Activated naive CD4-positive, alpha-beta T cell treated with anti-CD3 and anti-CD28 coated beads for 36 hours (primary cell): Measurements from ENCODE around the gene RASGRP3. TPM values are rescaled to one million over a fixed set of nuclear protein-coding genes. Genes with fewer than 3 reads are reported as not detected.

Source experiments
- CTCF ChIA-PET: fragments of 350-600 bp; sonication (Branson Sonifier 250); formaldehyde crosslinking; loops from one replicate; lab custom pipeline; 2021; ENCODE audit warnings: antibody characterized with exemption; lab: Charles Lee
- DNase-seq: peaks from one replicate; pipeline ENCODE4 v3.0.0-alpha.2; 2020
- H3K27ac Mint-ChIP-seq: one replicate; pipeline ENCODE4 v1.8.0; 2021; ENCODE audit warnings: mild to moderate bottlenecking, mixed read lengths
- H3K27me3 Mint-ChIP-seq: one replicate; pipeline ENCODE4 v1.8.0; 2021; ENCODE audit warnings: low read depth, mixed read lengths
- H3K36me3 Mint-ChIP-seq: one replicate; pipeline ENCODE4 v1.8.0; 2021; ENCODE audit warnings: low read depth, mixed read lengths
- H3K4me1 Mint-ChIP-seq: one replicate; pipeline ENCODE4 v1.8.0; 2021; ENCODE audit warnings: low read depth, mixed read lengths
- H3K4me3 Mint-ChIP-seq: one replicate; pipeline ENCODE4 v1.8.0; 2021; ENCODE audit warnings: mild to moderate bottlenecking, moderate library complexity, mixed read lengths
- H3K9me3 Mint-ChIP-seq: one replicate; pipeline ENCODE4 v1.8.0; 2021; ENCODE audit warnings: mixed read lengths
- intact Hi-C: fragments of 100-400 bp; cut with micrococcal nuclease; formaldehyde crosslinking; loops from one replicate; pipeline ENCODE4 v1.15.1; 2023
- total RNA-seq, 2 experiments: library from RNA; stranded (reverse); gene quantifications; one replicate each; pipeline ENCODE4 v1.2.3, GENCODE V29; 2021

Gene RASGRP3
- total RNA-seq, 2 experiments from 2014 or later: 1.9 to 2.3 TPM

DNA sequence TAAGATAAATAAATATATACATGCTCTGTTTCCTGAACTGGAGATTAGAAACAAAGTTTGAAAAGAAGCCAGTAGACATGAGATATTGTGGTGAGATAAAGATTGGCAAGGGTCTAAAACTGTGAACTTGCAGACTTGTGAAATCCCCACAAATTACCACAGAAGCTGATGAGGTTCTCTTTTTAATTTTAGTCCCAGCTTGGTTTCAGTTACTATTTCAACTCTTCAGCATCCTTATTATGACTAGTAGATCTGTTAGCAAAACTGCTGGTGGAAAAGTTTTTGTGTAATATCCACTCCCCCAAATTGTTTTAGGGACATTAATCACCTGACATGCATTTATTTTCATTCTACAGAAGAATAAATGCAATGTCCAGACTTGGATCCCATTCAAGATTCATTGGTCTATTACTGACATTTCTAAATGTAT is 20.8 kb downstream of the RASGRP3 start:
- peaks cover 5% of the 10 kb centered on the region for H3K27me3 Mint-ChIP-seq
- H3K9me3 Mint-ChIP-seq: no peaks in the 10 kb centered on the region
- H3K27ac Mint-ChIP-seq: no peak overlapping the region
- intact Hi-C loops: loop anchor here (1.0 kb wide), 3 partner anchors 9 to 21 kb away; partner anchors contain the start of gene RASGRP3
- DNase-seq: no peak
- H3K4me1 Mint-ChIP-seq: peaks cover 18% of the 10 kb centered on the region
- CTCF ChIA-PET: interaction anchor here (0.6 to 0.7 kb wide), 2 partner anchors 21 to 1422 kb away, joined by 3 read pairs; no protein-coding TSS in a partner anchor
- H3K36me3 Mint-ChIP-seq: no peaks in the 10 kb centered on the region
- H3K4me3 Mint-ChIP-seq: no peak overlapping the region

GRCh38 chr2:33498291-33498956 is 22.0 kb downstream of the RASGRP3 start:
- peaks cover 18% of the 10 kb centered on the region for H3K4me1 Mint-ChIP-seq
- CTCF ChIA-PET: no interaction called here
- H3K27me3 Mint-ChIP-seq: peaks cover under 1% of the 10 kb centered on the region
- no peaks in the 10 kb centered on the region for H3K36me3 Mint-ChIP-seq
- no peak overlapping the region for H3K27ac Mint-ChIP-seq
- no peak for DNase-seq
- no peak overlapping the region for H3K4me3 Mint-ChIP-seq
- no peaks in the 10 kb centered on the region for H3K9me3 Mint-ChIP-seq
- intact Hi-C loops: no loop called here

- H3K36me3 Mint-ChIP-seq: no peaks in the 10 kb centered on the region
- CTCF ChIA-PET: no interaction called here
- DNase-seq: no peak
- peaks cover 16% of the 10 kb centered on the region for H3K4me1 Mint-ChIP-seq
- H3K9me3 Mint-ChIP-seq: no peaks in the 10 kb centered on the region
- intact Hi-C loops: no loop called here
- H3K27ac Mint-ChIP-seq: no peak overlapping the region
- no peak overlapping the region for H3K4me3 Mint-ChIP-seq
- no peaks in the 10 kb centered on the region for H3K27me3 Mint-ChIP-seq
These were observed 23.7 kb downstream of the RASGRP3 start for GRCh38 chr2:33500177-33500576.

GRCh38 chr2:33502025-33502424 is 25.6 kb downstream of the RASGRP3 start:
- H3K36me3 Mint-ChIP-seq: no peaks in the 10 kb centered on the region
- no peak overlapping the region for H3K4me3 Mint-ChIP-seq
- no peak overlapping the region for H3K27ac Mint-ChIP-seq
- peaks cover 10% of the 10 kb centered on the region for H3K4me1 Mint-ChIP-seq
- intact Hi-C loops: no loop called here
- H3K9me3 Mint-ChIP-seq: no peaks in the 10 kb centered on the region
- no peaks in the 10 kb centered on the region for H3K27me3 Mint-ChIP-seq
- DNase-seq: no peak
- CTCF ChIA-PET: no interaction called here

- no peaks in the 10 kb centered on the region for H3K27me3 Mint-ChIP-seq
- peaks cover 3% of the 10 kb centered on the region for H3K4me1 Mint-ChIP-seq
- intact Hi-C loops: no loop called here
- H3K4me3 Mint-ChIP-seq: no peak overlapping the region
- DNase-seq: no peak
- CTCF ChIA-PET: no interaction called here
- H3K9me3 Mint-ChIP-seq: no peaks in the 10 kb centered on the region
- H3K36me3 Mint-ChIP-seq: no peaks in the 10 kb centered on the region
- H3K27ac Mint-ChIP-seq: no peak overlapping the region
These were observed 26.6 kb downstream of the RASGRP3 start for GRCh38 chr2:33503002-33503401.

DNA sequence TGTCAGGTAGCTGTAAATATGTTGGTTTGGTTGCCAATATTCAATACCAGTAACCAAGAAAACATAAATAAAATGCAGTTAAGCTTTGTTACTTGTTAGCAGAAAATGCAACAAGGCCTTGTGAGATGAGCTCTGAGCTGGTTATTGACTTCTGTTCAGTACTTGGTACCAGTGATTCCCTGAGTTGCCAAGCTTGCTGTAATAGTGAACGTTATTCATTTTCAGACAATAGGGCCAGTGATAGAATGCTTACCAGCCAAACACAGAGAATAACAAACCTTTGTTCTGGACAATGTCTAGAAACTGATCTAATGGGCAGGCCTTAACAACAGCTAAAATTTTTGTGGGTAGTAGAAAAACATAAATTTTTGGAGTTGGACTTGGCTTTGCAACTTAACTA is 29.5 kb downstream of the RASGRP3 start:
- H3K36me3 Mint-ChIP-seq: no peaks in the 10 kb centered on the region
- CTCF ChIA-PET: no interaction called here
- H3K27ac Mint-ChIP-seq: no peak overlapping the region
- DNase-seq: no peak
- H3K9me3 Mint-ChIP-seq: no peaks in the 10 kb centered on the region
- no peaks in the 10 kb centered on the region for H3K27me3 Mint-ChIP-seq
- intact Hi-C loops: no loop called here
- H3K4me3 Mint-ChIP-seq: no peak overlapping the region
- H3K4me1 Mint-ChIP-seq: no peaks in the 10 kb centered on the region

DNA sequence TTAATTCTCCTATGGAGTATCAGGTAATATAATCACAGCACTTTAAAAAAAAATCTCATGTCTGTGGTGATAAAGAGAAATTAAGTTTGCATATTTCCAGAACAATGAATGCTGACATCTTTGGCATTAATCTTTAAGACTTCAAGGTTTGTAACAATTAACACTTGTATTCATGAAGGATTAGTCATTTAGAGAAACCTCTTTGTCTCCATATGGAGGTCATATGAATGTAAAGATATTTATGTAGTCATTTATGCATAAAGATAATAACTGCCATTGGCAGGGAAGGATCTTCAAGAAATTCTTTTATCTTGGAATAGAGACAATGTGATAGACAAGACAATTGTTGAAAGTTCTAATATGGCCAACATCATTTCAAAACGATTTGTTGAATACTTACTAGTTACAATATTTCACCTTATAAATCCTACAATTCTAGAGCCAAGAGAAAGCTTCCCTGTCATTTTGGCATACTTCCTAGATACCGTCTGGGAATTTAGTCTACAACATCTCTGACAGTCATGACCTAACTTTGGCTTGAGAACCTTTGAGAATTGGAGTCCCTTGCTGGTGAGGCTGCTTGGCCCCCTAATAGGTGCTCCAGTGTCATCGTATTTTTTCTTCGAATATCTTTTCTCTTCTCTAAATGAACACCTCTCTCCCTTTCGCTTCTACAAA is 33.6 kb downstream of the RASGRP3 start:
- DNase-seq: no peak
- Mint-ChIP-seq H3K4me1 (no peaks in the 10 kb centered on the region), H3K36me3 (peaks cover under 1% of the 10 kb centered on the region), H3K4me3 (no peak overlapping the region), H3K27me3 (no peaks in the 10 kb centered on the region), H3K9me3 (no peaks in the 10 kb centered on the region), H3K27ac (no peak overlapping the region)
- intact Hi-C loops: no loop called here
- CTCF ChIA-PET: no interaction called here

DNA sequence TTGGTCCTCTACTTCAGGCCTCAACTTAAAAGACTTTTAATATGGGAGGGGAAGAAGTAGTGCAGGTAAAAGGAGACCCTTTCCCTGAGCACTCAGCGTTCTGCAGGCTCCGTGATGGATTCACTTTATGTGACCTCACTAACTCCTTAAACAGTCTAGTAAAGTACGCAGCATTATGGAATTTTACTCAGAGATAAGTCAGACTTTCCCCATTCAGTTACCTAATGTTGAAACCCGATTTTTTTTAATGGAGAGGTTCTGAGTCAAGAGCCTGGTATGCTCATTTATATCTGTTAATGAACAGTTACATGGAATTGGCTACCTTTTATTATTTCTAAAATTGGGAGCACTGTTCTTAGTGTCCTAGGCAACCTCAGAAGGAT is 34.1 kb downstream of the RASGRP3 start:
- Mint-ChIP-seq H3K27me3 (no peaks in the 10 kb centered on the region), H3K27ac (no peak overlapping the region), H3K9me3 (no peaks in the 10 kb centered on the region), H3K4me3 (no peak overlapping the region), H3K4me1 (no peaks in the 10 kb centered on the region), H3K36me3 (peaks cover 6% of the 10 kb centered on the region)
- intact Hi-C loops: no loop called here
- no peak for DNase-seq
- CTCF ChIA-PET: no interaction called here

DNA sequence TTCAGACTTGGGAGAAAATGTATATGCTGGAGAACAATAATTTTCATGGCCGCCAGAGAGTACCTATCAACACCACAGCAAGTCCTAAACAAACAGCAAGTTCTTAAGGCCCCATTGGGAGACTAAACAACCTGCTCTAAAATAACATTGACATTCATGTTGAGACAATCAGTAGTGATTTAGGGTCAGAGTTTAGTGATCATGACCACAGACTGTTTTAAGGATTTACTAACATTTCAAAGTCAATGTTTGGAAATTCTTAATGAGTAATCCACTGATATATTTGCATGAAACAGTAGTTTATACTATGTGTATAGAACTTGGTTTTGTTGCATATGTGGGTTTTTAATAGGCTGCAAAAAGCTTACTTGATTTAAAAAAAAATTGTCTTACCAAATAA is 34.7 kb downstream of the RASGRP3 start:
- no peak for DNase-seq

DNA sequence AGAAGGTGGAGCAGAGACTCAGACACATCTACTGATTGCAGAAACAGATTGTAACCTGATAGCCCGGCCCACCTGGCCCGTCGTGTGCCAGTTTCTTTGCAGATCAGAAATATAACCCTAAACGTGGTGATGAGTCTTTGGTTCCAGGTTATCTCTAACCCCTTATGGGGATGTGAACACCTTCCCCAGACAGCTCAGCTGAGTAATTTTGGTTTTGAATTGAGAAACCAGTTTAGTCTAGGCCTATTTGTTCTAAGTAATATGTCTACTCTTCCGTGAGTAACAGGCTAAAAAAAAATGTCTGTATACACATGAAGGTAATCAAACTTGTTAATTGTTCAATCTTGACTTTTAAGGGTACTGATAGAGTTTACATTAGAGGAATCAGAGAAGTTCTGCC is 35.7 kb downstream of the RASGRP3 start:
- no peaks in the 10 kb centered on the region for H3K4me1 Mint-ChIP-seq
- CTCF ChIA-PET: no interaction called here
- H3K36me3 Mint-ChIP-seq: peaks cover 6% of the 10 kb centered on the region
- no peaks in the 10 kb centered on the region for H3K27me3 Mint-ChIP-seq
- H3K27ac Mint-ChIP-seq: no peak overlapping the region
- intact Hi-C loops: no loop called here
- DNase-seq: no peak
- H3K9me3 Mint-ChIP-seq: no peaks in the 10 kb centered on the region
- no peak overlapping the region for H3K4me3 Mint-ChIP-seq

More for the DNA sequence above, 34.7 kb downstream of the RASGRP3 start:
- Mint-ChIP-seq H3K27me3 (no peaks in the 10 kb centered on the region), H3K36me3 (peaks cover 6% of the 10 kb centered on the region), H3K9me3 (no peaks in the 10 kb centered on the region), H3K27ac (no peak overlapping the region), H3K4me3 (no peak overlapping the region), H3K4me1 (no peaks in the 10 kb centered on the region)
- intact Hi-C loops: no loop called here
- CTCF ChIA-PET: interaction anchor here (0.6 kb wide), 1 partner anchor 36 kb away, joined by 3 read pairs; no protein-coding TSS in a partner anchor

GRCh38 chr2:33513480-33513879 is 37.0 kb downstream of the RASGRP3 start:
- no peak overlapping the region for H3K4me3 Mint-ChIP-seq
- H3K27ac Mint-ChIP-seq: no peak overlapping the region
- H3K4me1 Mint-ChIP-seq: no peaks in the 10 kb centered on the region
- CTCF ChIA-PET: no interaction called here
- H3K36me3 Mint-ChIP-seq: peaks cover 6% of the 10 kb centered on the region
- no peaks in the 10 kb centered on the region for H3K27me3 Mint-ChIP-seq
- DNase-seq: no peak
- no peaks in the 10 kb centered on the region for H3K9me3 Mint-ChIP-seq
- intact Hi-C loops: no loop called here

DNA sequence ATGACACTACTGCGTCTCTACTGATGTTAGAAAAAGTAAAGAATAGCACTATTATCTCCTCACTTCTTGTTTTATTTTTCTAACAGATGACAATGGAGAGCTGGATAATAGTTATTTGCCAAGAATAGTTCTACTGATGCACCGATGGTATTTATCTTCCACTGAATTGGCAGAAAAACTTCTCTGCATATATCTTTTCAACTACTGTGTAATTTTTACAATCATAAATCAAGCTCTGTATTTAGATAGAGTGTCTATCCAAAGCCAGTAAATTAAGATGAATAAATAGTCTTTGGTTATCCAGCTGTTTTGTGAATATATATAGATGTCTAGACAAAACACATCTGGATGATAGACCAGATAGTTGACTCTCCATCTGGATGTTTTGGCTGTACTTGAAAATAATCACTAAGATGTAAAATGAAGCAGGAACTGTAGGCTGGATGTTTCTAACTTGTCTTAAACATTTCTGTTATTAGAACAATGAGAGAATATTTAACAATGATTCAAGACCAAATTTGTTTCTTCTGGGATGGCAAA is 40.1 kb downstream of the RASGRP3 start:
- intact Hi-C loops: no loop called here
- Mint-ChIP-seq H3K4me3 (no peak overlapping the region), H3K27ac (no peak overlapping the region), H3K27me3 (no peaks in the 10 kb centered on the region), H3K36me3 (peaks cover 6% of the 10 kb centered on the region), H3K4me1 (no peaks in the 10 kb centered on the region), H3K9me3 (no peaks in the 10 kb centered on the region)
- CTCF ChIA-PET: no interaction called here
- no peak for DNase-seq

GRCh38 chr2:33518200-33518599 is 41.8 kb downstream of the RASGRP3 start:
- intact Hi-C loops: no loop called here

More at GRCh38 chr2:33518200-33518599, 41.8 kb downstream of the RASGRP3 start:
- H3K27ac Mint-ChIP-seq: no peak overlapping the region
- H3K4me1 Mint-ChIP-seq: no peaks in the 10 kb centered on the region
- CTCF ChIA-PET: interaction anchor here (0.7 kb wide), 1 partner anchor 75 kb away, joined by 4 read pairs; no protein-coding TSS in a partner anchor
- no peak overlapping the region for H3K4me3 Mint-ChIP-seq
- DNase-seq: no peak
- H3K9me3 Mint-ChIP-seq: no peaks in the 10 kb centered on the region
- H3K27me3 Mint-ChIP-seq: no peaks in the 10 kb centered on the region
- peaks cover 6% of the 10 kb centered on the region for H3K36me3 Mint-ChIP-seq
